RCC 7860 (cell line): ENCODE data around the gene MPP1.

ENCODE experiments used
- DNase-seq: peaks from one replicate; pipeline ENCODE4 v3.0.0-alpha.2; 2015; ENCODE audit warnings: low spot score
- FAIRE-seq: peaks from 2 replicates; lab custom pipeline; 2012; peaks lifted over from hg19 to GRCh38; lab: Jason Lieb, UNC

Gene MPP1

GRCh38 chrX:154815274-154815818, 10.1 kb upstream of the MPP1 start:
- FAIRE-seq (peak; percentile 96), DNase-seq (peak; percentile 12)

GRCh38 chrX:154813801-154814200, 8.5 kb upstream of the MPP1 start:
- FAIRE-seq, result no peak

GRCh38 chrX:154812341-154813101, 7.2 kb upstream of the MPP1 start:
- no peak for DNase-seq
- no peak for FAIRE-seq

More at GRCh38 chrX:154813801-154814200, 8.5 kb upstream of the MPP1 start:
- DNase-seq, result no peak

GRCh38 chrX:154809939-154810665, 4.8 kb upstream of the MPP1 start:
- FAIRE-seq, result no peak

GRCh38 chrX:154806837-154807501, 1.7 kb upstream of the MPP1 start:
- no peak for FAIRE-seq

More at GRCh38 chrX:154809939-154810665, 4.8 kb upstream of the MPP1 start:
- DNase-seq, result no peak

GRCh38 chrX:154805696-154806091, 409 bp upstream of the MPP1 start:
- FAIRE-seq (no peak), DNase-seq (peak; percentile 5)

More at GRCh38 chrX:154806837-154807501, 1.7 kb upstream of the MPP1 start:
- DNase-seq, result no peak

- FAIRE-seq (no peak), DNase-seq (no peak)
Measured at GRCh38 chrX:154804261-154804956, 876 bp downstream of the MPP1 start.

GRCh38 chrX:154802947-154803346, 2.3 kb downstream of the MPP1 start:
- DNase-seq, result no peak
- FAIRE-seq, result no peak

- peak; percentile 5 for FAIRE-seq
- DNase-seq, result peak; percentile 3
Measured at GRCh38 chrX:154800478-154801210, 4.6 kb downstream of the MPP1 start.

GRCh38 chrX:154799556-154800348, 5.5 kb downstream of the MPP1 start:
- DNase-seq (peak; percentile 28), FAIRE-seq (no peak)

- FAIRE-seq (peak; percentile 93), DNase-seq (peak; percentile 58)
Measured at GRCh38 chrX:154797006-154797405, 8.3 kb downstream of the MPP1 start.

GRCh38 chrX:154795016-154795415, 10.3 kb downstream of the MPP1 start:
- no peak for DNase-seq
- peak; percentile 12 for FAIRE-seq

- FAIRE-seq (no peak), DNase-seq (no peak)
Measured at GRCh38 chrX:154793084-154793795, 12.0 kb downstream of the MPP1 start.

- DNase-seq, result peak; percentile 25
- FAIRE-seq, result no peak
Measured at GRCh38 chrX:154791939-154792338, 13.3 kb downstream of the MPP1 start.

- DNase-seq (peak; percentile 78), FAIRE-seq (peak; percentile 99)
Measured at GRCh38 chrX:154791467-154791866, 13.8 kb downstream of the MPP1 start.

- DNase-seq (no peak), FAIRE-seq (no peak)
Measured at GRCh38 chrX:154785716-154786115, 19.6 kb downstream of the MPP1 start.

- FAIRE-seq (no peak), DNase-seq (no peak)
Measured at GRCh38 chrX:154784149-154784995, 20.9 kb downstream of the MPP1 start.

- DNase-seq (no peak), FAIRE-seq (no peak)
Measured at GRCh38 chrX:154780968-154781367, 24.3 kb downstream of the MPP1 start.
